Stimulated activated effector memory CD8-positive, alpha-beta T cell treated with anti-CD3 and anti-CD28 coated beads, Interleukin-12 subunit alpha, Interleukin-12 subunit beta, amount 100 ng/mL, for 72 hours (primary cell): ENCODE results near the gene PRKAR1B.

ENCODE experiments used
- ATAC-seq: fragments of 150-1000 bp; cut with Tn5 transposase; 2 replicates; pipeline ENCODE4 v1.10.0; 2021
- DNase-seq, 2 donors: peaks; one replicate each; pipeline ENCODE4 v3.0.0; 2021 to 2022; ENCODE audit warnings: low spot score in 2 of 2
- H3K27ac Mint-ChIP-seq: one replicate; pipeline ENCODE4 v1.8.0; 2022; ENCODE audit warnings: mild to moderate bottlenecking, mixed read lengths
- H3K36me3 Mint-ChIP-seq: one replicate; pipeline ENCODE4 v1.8.0; 2022; ENCODE audit warnings: mild to moderate bottlenecking, mixed read lengths
- H3K4me1 Mint-ChIP-seq: one replicate; pipeline ENCODE4 v1.8.0; 2022; ENCODE audit warnings: mixed read lengths
- H3K4me3 Mint-ChIP-seq: one replicate; pipeline ENCODE4 v1.8.0; 2022; ENCODE audit warnings: mild to moderate bottlenecking, mixed read lengths
- H3K9me3 Mint-ChIP-seq: one replicate; pipeline ENCODE4 v1.8.0; 2022; ENCODE audit warnings: mixed read lengths

PRKAR1B gene

GRCh38 chr7:533266-533665, 193.8 kb downstream of the PRKAR1B start:
- H3K27ac Mint-ChIP-seq: no peak overlapping the region
- no peak overlapping the region for H3K4me3 Mint-ChIP-seq
- peaks cover 21% of the 10 kb centered on the region for H3K4me1 Mint-ChIP-seq
- no peak for DNase-seq
- no peaks in the 10 kb centered on the region for H3K9me3 Mint-ChIP-seq
- no peak for ATAC-seq
- H3K36me3 Mint-ChIP-seq: no peaks in the 10 kb centered on the region

DNA sequence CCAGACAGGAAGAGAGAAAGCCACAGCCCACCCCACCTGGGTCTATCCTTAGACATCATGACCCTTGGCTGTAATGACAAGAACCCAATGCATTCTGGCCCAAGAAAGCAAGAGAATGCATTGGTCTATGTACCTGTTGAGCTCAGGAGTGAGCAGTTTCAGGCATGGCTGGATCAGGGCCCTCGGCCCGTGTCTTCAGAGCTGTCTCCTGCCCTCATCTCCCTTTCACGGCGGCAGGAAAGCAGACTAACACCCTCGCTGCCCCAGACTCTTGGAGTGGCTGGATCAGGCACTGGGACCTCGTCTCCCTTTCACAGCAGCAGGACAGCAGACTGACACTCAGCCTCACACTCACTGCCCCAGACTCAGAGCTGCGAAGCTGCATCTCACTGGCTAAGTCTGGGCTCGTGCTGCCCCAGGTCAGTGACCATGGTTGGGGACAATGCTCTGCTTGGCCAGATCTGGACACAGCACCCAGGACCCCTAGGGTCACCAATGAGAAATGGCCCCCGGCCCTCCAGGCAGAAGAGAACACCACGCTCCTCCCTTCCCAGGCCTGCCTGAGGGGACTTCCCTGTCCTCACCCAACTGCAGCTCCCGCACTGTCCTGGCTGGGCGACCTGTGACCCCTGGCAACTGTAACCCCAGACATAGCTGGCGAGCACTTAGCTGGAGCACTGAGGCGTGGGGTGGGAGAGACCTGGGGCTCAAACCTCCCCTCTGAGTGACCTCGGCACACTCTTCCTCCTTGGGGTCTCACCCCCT, 194.5 kb downstream of the PRKAR1B start:
- DNase-seq (no peak), ATAC-seq (peak; percentile 24)
- Mint-ChIP-seq H3K27ac (no peak overlapping the region), H3K4me3 (no peak overlapping the region), H3K4me1 (peaks cover 21% of the 10 kb centered on the region), H3K36me3 (no peaks in the 10 kb centered on the region), H3K9me3 (no peaks in the 10 kb centered on the region)

GRCh38 chr7:531777-532176, 195.3 kb downstream of the PRKAR1B start:
- peaks cover 21% of the 10 kb centered on the region for H3K4me1 Mint-ChIP-seq
- H3K27ac Mint-ChIP-seq: no peak overlapping the region
- H3K36me3 Mint-ChIP-seq: no peaks in the 10 kb centered on the region
- DNase-seq (no peak), ATAC-seq (peak; percentile 66)
- H3K4me3 Mint-ChIP-seq: peak overlapping the region; percentile 25
- H3K9me3 Mint-ChIP-seq: no peaks in the 10 kb centered on the region

DNA sequence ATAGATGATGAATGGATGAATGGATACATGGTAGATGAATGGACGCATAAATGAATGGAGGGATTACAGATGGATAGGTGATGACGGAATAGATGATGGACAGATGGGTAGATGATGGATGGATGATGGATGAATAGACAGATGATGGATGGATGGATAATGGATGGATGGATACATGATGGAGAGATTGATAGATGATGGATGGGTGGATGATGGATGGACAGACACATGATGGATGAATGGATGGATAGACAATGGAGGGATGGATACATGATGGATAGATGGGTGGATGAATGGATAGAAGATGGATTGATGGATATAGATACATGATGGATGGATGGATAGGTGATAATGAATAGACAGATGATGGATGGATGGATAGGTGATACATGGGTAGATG, 198.6 kb downstream of the PRKAR1B start:
- ATAC-seq: no peak
- Mint-ChIP-seq H3K27ac (no peak overlapping the region), H3K4me1 (peaks cover 16% of the 10 kb centered on the region), H3K4me3 (no peak overlapping the region), H3K9me3 (no peaks in the 10 kb centered on the region), H3K36me3 (no peaks in the 10 kb centered on the region)
- no peak for DNase-seq

- ATAC-seq: no peak
- H3K36me3 Mint-ChIP-seq: no peaks in the 10 kb centered on the region
- peaks cover 16% of the 10 kb centered on the region for H3K4me1 Mint-ChIP-seq
- no peak overlapping the region for H3K4me3 Mint-ChIP-seq
- no peak for DNase-seq
- H3K9me3 Mint-ChIP-seq: no peaks in the 10 kb centered on the region
- no peak overlapping the region for H3K27ac Mint-ChIP-seq
These were observed 199.4 kb downstream of the PRKAR1B start for GRCh38 chr7:527723-528122.

GRCh38 chr7:526460-527034, 200.5 kb downstream of the PRKAR1B start:
- H3K36me3 Mint-ChIP-seq: no peaks in the 10 kb centered on the region
- no peak overlapping the region for H3K27ac Mint-ChIP-seq
- no peak overlapping the region for H3K4me3 Mint-ChIP-seq
- DNase-seq: no peak
- no peak for ATAC-seq
- H3K4me1 Mint-ChIP-seq: peaks cover 11% of the 10 kb centered on the region
- no peaks in the 10 kb centered on the region for H3K9me3 Mint-ChIP-seq

DNA sequence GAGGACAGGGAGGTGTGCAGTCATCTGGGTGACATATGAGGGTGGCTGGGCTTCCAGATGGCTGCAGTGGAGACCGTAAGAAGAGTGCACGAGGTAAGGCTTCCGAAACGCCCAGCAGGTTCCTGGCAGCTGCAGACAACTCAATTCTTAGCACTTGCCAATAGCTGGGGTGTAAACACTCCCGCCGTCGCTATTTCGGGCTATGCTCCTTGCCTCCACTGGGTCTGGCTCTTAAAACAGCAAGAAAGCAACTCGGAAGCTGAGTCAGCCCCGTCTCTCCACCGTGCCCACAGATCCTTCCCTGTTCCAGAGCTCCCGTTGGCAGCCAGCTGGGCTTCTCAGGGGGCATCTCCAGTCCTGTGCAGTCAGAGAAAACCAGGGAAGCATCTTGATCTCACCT, 201.3 kb downstream of the PRKAR1B start:
- Mint-ChIP-seq H3K27ac (no peak overlapping the region), H3K36me3 (peaks cover 4% of the 10 kb centered on the region), H3K9me3 (no peaks in the 10 kb centered on the region), H3K4me1 (peaks cover 11% of the 10 kb centered on the region), H3K4me3 (no peak overlapping the region)
- ATAC-seq (no peak), DNase-seq (no peak)

GRCh38 chr7:524800-525199, 202.3 kb downstream of the PRKAR1B start:
- H3K4me3 Mint-ChIP-seq: no peak overlapping the region
- H3K36me3 Mint-ChIP-seq: peaks cover 6% of the 10 kb centered on the region
- H3K4me1 Mint-ChIP-seq: peaks cover 6% of the 10 kb centered on the region
- H3K27ac Mint-ChIP-seq: peak overlapping the region; percentile 41
- DNase-seq (no peak), ATAC-seq (no peak)
- H3K9me3 Mint-ChIP-seq: no peaks in the 10 kb centered on the region

- Mint-ChIP-seq H3K4me1 (peaks cover 6% of the 10 kb centered on the region), H3K9me3 (no peaks in the 10 kb centered on the region), H3K36me3 (peaks cover 8% of the 10 kb centered on the region), H3K27ac (no peak overlapping the region), H3K4me3 (peak overlapping the region; percentile 25)
- DNase-seq (no peak), ATAC-seq (no peak)
These were observed 203.4 kb downstream of the PRKAR1B start for GRCh38 chr7:523347-524336.

DNA sequence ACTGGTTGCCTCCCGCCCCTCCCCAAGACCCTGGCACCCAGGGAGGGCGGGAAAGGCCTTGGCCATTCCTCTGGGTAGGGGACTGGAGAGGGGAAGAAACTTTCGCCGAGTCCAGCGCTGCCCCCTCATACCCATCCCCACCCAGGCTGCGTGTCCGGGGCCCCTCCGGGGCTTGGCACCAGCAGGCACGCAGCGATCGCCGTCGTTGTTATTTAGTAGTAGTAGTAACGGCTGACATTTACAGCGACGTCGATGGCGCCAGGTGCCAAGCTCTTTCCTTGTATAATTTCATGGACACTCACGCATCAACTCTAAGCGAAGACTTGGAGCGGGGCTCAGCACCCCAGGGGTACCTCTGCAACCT, 204.1 kb downstream of the PRKAR1B start:
- Mint-ChIP-seq H3K4me3 (peak overlapping the region; percentile 25), H3K4me1 (peaks cover 6% of the 10 kb centered on the region), H3K9me3 (no peaks in the 10 kb centered on the region), H3K36me3 (peaks cover 15% of the 10 kb centered on the region), H3K27ac (no peak overlapping the region)
- DNase-seq (no peak), ATAC-seq (no peak)

- H3K4me3 Mint-ChIP-seq: peak overlapping the region; percentile 57
- no peaks in the 10 kb centered on the region for H3K9me3 Mint-ChIP-seq
- DNase-seq (no peak), ATAC-seq (peak; percentile 22)
- H3K36me3 Mint-ChIP-seq: peaks cover 21% of the 10 kb centered on the region
- H3K27ac Mint-ChIP-seq: no peak overlapping the region
- H3K4me1 Mint-ChIP-seq: peaks cover 6% of the 10 kb centered on the region
These were observed 204.8 kb downstream of the PRKAR1B start for GRCh38 chr7:522071-522950.

DNA sequence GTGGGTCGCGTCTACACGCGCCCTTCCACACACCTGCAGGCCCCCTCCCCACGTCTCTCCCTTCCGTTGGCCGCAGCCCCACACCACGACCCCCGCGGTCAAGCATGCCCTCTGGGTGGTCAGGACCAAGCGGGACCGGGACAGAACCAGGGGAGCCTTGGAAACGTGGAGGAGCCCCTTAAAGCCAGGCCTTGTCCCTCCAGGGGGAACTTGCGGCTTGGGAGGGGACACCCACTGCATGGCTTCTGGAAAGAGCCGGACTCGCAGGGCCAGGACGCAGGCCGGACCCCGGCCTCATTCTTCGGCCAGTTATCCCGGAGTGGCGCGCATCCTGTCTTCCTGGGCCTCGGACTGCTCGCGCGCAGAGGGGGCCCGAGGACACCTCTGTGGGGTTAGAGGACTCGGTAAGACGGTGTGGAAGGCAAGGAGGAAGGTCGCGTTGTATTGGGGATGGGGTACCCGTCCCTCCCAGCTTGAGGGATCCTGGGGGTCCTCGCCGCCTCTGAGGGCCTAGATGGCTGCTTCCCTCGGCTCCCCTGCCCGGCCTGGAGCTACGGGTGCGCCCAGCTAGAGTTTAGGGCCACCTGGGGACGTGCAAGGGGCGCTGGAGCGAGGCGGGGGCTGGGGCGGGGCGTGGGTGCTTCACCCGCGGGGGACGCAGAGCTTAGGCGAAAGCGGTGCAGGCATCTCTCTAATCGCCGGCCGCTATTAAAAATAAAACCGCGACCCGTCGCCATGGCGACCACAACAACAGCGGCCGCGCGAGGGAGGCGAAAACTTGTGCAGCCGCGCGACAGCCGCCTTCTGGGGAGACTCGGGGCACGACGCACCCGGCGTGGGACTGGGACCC, 205.6 kb downstream of the PRKAR1B start:
- Mint-ChIP-seq H3K27ac (no peak overlapping the region), H3K4me3 (peak overlapping the region; percentile 57), H3K36me3 (peaks cover 22% of the 10 kb centered on the region), H3K4me1 (peaks cover 8% of the 10 kb centered on the region), H3K9me3 (no peaks in the 10 kb centered on the region)
- no peak for DNase-seq
- ATAC-seq: no peak

- peaks cover 14% of the 10 kb centered on the region for H3K4me1 Mint-ChIP-seq
These were observed 206.4 kb downstream of the PRKAR1B start for GRCh38 chr7:520503-521161.

More at GRCh38 chr7:520503-521161, 206.4 kb downstream of the PRKAR1B start:
- H3K9me3 Mint-ChIP-seq: no peaks in the 10 kb centered on the region
- ATAC-seq: no peak
- H3K27ac Mint-ChIP-seq: no peak overlapping the region
- H3K36me3 Mint-ChIP-seq: peaks cover 30% of the 10 kb centered on the region
- peak in 1 of 2 donors; percentile 60 for DNase-seq
- peak overlapping the region; percentile 57 for H3K4me3 Mint-ChIP-seq
